Caco-2 (cell line): ENCODE results near the gene TRAPPC10. TPM values are rescaled to one million over a fixed set of nuclear protein-coding genes. Genes with fewer than 3 reads are reported as not detected.

Source experiments
- BruUV-seq: library from RNA; stranded (reverse); fragments of 400-500 nt; replicated peaks from 2 replicates; lab custom pipeline; 2021; lab: Mats Ljungman, UMichigan
- CTCF ChIA-PET: fragments of 300-600 bp; sonication (Branson Sonifier 250); formaldehyde crosslinking; loops from one replicate; lab custom pipeline; 2022; ENCODE audit warnings: antibody characterized with exemption; lab: Charles Lee
- POLR2A ChIA-PET: fragments of 300-600 bp; sonication (Branson Sonifier 250); formaldehyde crosslinking; loops from one replicate; lab custom pipeline; 2022; ENCODE audit warnings: antibody characterized with exemption; lab: Charles Lee
- DNase-seq, 2 experiments: peaks; one replicate each; pipeline versions ENCODE4 v3.0.0 to v3.0.0-alpha.2; 2020 to 2022
- H3K27me3 ChIP-seq: replicated peaks from 2 replicates; pipeline ENCODE4 v1.6.0; 2011; ENCODE audit warnings: low read length; ENCODE audit not compliant: control insufficient read depth, insufficient read depth
- H3K36me3 ChIP-seq: 2 replicates; pipeline ENCODE4 v1.5.1; 2011; ENCODE audit warnings: low read length; ENCODE audit not compliant: control insufficient read depth, insufficient read depth
- H3K4me1 ChIP-seq: fragments of 250-450 bp; sonication (Bioruptor Pico); 2 replicates; pipeline ENCODE4 v1.5.1; 2020; ENCODE audit warnings: mild to moderate bottlenecking
- H3K4me3 ChIP-seq: 2 replicates; pipeline ENCODE4 v1.5.1; 2011; ENCODE audit warnings: low read depth, mild to moderate bottlenecking, control low read depth, low read length
- H3K9me3 ChIP-seq: fragments of 250-450 bp; sonication (Bioruptor Pico); 2 replicates; pipeline ENCODE4 v1.5.1; 2020; ENCODE audit warnings: mild to moderate bottlenecking, moderate library complexity
- H3K27ac Mint-ChIP-seq: one replicate; pipeline ENCODE4 v1.8.0; 2022; ENCODE audit warnings: mixed read lengths; ENCODE audit not compliant: unreplicated experiment
- H3K27me3 Mint-ChIP-seq: one replicate; pipeline ENCODE4 v1.8.0; 2022; ENCODE audit warnings: mixed read lengths; ENCODE audit not compliant: insufficient read depth, unreplicated experiment
- H3K36me3 Mint-ChIP-seq: one replicate; pipeline ENCODE4 v1.8.0; 2022; ENCODE audit warnings: mild to moderate bottlenecking, mixed read lengths; ENCODE audit not compliant: insufficient read depth, unreplicated experiment
- H3K4me1 Mint-ChIP-seq: one replicate; pipeline ENCODE4 v1.8.0; 2022; ENCODE audit warnings: low read depth, mixed read lengths; ENCODE audit not compliant: unreplicated experiment
- H3K4me3 Mint-ChIP-seq: one replicate; pipeline ENCODE4 v1.8.0; 2022; ENCODE audit warnings: mild to moderate bottlenecking, moderate library complexity, mixed read lengths; ENCODE audit not compliant: unreplicated experiment
- H3K9me3 Mint-ChIP-seq: one replicate; pipeline ENCODE4 v1.8.0; 2022; ENCODE audit warnings: mixed read lengths; ENCODE audit not compliant: unreplicated experiment
- intact Hi-C: fragments of 100-400 bp; cut with micrococcal nuclease; formaldehyde crosslinking; loops from one replicate; pipeline ENCODE4 v1.10.0; 2022; ENCODE audit not compliant: unreplicated experiment
- total RNA-seq: library from RNA; stranded (reverse); gene quantifications from 2 replicates; pipeline ENCODE4 v1.2.3, GENCODE V29; 2022
- TF ChIP-seq, protein P1 (sequence below), 2 experiments: fragments of 200-600 bp in 1 of 2; IDR thresholded peaks; 1 replicate in 1 of 2; 2 replicates in 1 of 2; pipeline versions ENCODE4 v1.5.1 to v1.8.0; 2011 to 2022; ENCODE audit warnings: antibody characterized with exemption in 1 of 2, control low read depth in 1 of 2, inconsistent platforms in 1 of 2, low read depth in 1 of 2, low read length in 1 of 2, mild to moderate bottlenecking in 1 of 2, moderate library complexity in 1 of 2; ENCODE audit not compliant: insufficient read depth in 1 of 2, severe bottlenecking in 1 of 2, unreplicated experiment in 1 of 2

Gene TRAPPC10
- total RNA-seq, 1 experiment from 2014 or later, result 43.4 TPM

DNA sequence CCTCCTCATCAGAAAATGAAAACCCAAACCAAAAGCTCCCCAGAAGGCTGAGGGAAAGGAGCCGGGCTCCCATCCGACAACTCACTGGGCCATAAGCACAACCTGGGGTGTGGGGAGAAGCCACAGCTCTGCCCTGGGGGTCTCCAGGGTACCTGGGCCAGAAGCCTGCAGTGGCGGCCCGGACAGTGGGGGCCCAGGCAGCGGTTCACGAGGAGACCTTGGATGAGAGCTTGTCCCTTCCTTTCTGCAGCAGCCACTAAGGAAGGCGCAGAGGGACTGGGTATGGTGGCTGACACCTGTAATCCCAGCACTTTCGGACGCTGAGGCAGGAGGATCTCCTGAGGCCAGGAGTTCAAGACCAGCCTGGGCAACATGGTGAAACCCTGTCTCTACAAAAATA, 17.5 kb upstream of the TRAPPC10 start:
- Mint-ChIP-seq H3K36me3 (peaks cover 5% of the 10 kb centered on the region), H3K27me3 (peaks cover 3% of the 10 kb centered on the region), H3K4me3 (no peak overlapping the region), H3K27ac (no peak overlapping the region), H3K4me1 (no peaks in the 10 kb centered on the region), H3K9me3 (no peaks in the 10 kb centered on the region)
- H3K9me3 ChIP-seq, result no peaks in the 10 kb centered on the region
- TF ChIP-seq, protein P1, sequence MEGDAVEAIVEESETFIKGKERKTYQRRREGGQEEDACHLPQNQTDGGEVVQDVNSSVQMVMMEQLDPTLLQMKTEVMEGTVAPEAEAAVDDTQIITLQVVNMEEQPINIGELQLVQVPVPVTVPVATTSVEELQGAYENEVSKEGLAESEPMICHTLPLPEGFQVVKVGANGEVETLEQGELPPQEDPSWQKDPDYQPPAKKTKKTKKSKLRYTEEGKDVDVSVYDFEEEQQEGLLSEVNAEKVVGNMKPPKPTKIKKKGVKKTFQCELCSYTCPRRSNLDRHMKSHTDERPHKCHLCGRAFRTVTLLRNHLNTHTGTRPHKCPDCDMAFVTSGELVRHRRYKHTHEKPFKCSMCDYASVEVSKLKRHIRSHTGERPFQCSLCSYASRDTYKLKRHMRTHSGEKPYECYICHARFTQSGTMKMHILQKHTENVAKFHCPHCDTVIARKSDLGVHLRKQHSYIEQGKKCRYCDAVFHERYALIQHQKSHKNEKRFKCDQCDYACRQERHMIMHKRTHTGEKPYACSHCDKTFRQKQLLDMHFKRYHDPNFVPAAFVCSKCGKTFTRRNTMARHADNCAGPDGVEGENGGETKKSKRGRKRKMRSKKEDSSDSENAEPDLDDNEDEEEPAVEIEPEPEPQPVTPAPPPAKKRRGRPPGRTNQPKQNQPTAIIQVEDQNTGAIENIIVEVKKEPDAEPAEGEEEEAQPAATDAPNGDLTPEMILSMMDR (IDR thresholded peaks at IDR 0.05; ENCODE audit: insufficient read depth in 1 of 2, low read depth in 1 of 2, low read length in 1 of 2, severe bottlenecking in 1 of 2, unreplicated experiment in 1 of 2), result no peak
- ChIA-PET CTCF (interaction anchor here (1.0 kb wide), 1 partner anchor 15 kb away, joined by 3 read pairs; no protein-coding TSS in a partner anchor), POLR2A (no interaction called here)
- H3K4me1 ChIP-seq, result no peaks in the 10 kb centered on the region; the same call in 1 of the 2 replicates
- intact Hi-C loops, result no loop called here
- H3K36me3 ChIP-seq, result no peaks in the 10 kb centered on the region
- H3K27me3 ChIP-seq, result no peaks in the 10 kb centered on the region
- no peak overlapping the region for H3K4me3 ChIP-seq
- peak in 1 of 2 experiments; percentile 12 for DNase-seq
- no TSS peak for BruUV-seq

DNA sequence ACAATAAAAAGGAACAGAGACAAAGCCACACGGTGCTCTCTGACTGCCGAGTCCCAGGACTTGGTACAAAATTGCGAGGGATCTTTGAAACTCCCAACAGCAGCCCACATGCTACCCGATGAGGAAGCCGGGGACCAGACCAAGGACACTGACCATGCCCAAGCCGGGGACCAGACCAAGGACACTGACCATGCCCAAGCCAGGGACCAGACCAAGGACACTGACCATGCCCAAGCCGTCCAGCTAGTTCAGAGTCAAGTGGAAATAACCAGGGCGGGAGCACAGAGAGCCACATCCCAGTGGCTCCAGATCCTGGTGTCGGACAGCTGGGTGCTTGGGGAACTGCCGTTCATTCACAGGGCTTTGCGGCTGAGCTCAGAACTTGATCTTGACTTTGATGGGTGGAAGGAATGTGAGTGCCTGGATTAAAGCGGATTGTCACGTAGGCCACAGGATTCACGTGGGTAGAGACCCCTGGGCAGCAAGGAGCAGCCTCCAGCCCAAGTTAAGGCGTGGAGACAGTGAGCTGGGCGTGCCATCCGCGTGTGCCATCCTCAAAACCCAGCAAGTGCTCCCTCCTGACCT, 16.5 kb upstream of the TRAPPC10 start:
- no peak overlapping the region for H3K4me3 ChIP-seq
- Mint-ChIP-seq H3K27ac (no peak overlapping the region), H3K9me3 (no peaks in the 10 kb centered on the region), H3K36me3 (peaks cover 5% of the 10 kb centered on the region), H3K27me3 (peaks cover 3% of the 10 kb centered on the region), H3K4me3 (no peak overlapping the region), H3K4me1 (no peaks in the 10 kb centered on the region)
- TF ChIP-seq, protein P1 (IDR thresholded peaks at IDR 0.05; ENCODE audit: insufficient read depth in 1 of 2, low read depth in 1 of 2, low read length in 1 of 2, severe bottlenecking in 1 of 2, unreplicated experiment in 1 of 2), result no peak
- H3K27me3 ChIP-seq, result no peaks in the 10 kb centered on the region
- no peaks in the 10 kb centered on the region for H3K36me3 ChIP-seq
- H3K9me3 ChIP-seq, result no peaks in the 10 kb centered on the region
- intact Hi-C loops, result no loop called here
- no TSS peak for BruUV-seq
- CTCF ChIA-PET, result no interaction called here
- no peaks in the 10 kb centered on the region; the same call in 1 of the 2 replicates for H3K4me1 ChIP-seq
- POLR2A ChIA-PET, result no interaction called here
- DNase-seq, result no peak

- Histone ChIP-seq H3K4me1 (no peaks in the 10 kb centered on the region; the same call in 1 of the 2 replicates), H3K36me3 (no peaks in the 10 kb centered on the region), H3K4me3 (no peak overlapping the region), H3K27me3 (no peaks in the 10 kb centered on the region), H3K9me3 (no peaks in the 10 kb centered on the region)
- Mint-ChIP-seq H3K27ac (no peak overlapping the region), H3K4me3 (no peak overlapping the region), H3K36me3 (no peaks in the 10 kb centered on the region), H3K4me1 (no peaks in the 10 kb centered on the region), H3K27me3 (peaks cover 3% of the 10 kb centered on the region), H3K9me3 (no peaks in the 10 kb centered on the region)
- no peak for DNase-seq
- TF ChIP-seq, protein P1 (IDR thresholded peaks at IDR 0.05; ENCODE audit: insufficient read depth in 1 of 2, low read depth in 1 of 2, low read length in 1 of 2, severe bottlenecking in 1 of 2, unreplicated experiment in 1 of 2), result no peak
- BruUV-seq, result no TSS peak
- ChIA-PET POLR2A (no interaction called here), CTCF (no interaction called here)
- intact Hi-C loops, result no loop called here
Measured at GRCh38 chr21:43997766-43998742, 14.1 kb upstream of the TRAPPC10 start.
